Smooth muscle cell of trachea (primary cell): Measurements from ENCODE around the gene DOK1. TPM values are rescaled to one million over a fixed set of nuclear protein-coding genes. Genes with fewer than 3 reads are reported as not detected.

ENCODE experiments used
- total RNA-seq: library from RNA; depleted of rRNA; stranded (reverse); fragments of >200 nt; gene quantifications from 2 replicates; pipeline ENCODE4 v1.2.1, GENCODE V29; 2014

DOK1 gene
- 27.3 and 50.4 TPM in 2 replicates for total RNA-seq

GRCh38 chr2:74553892-74554819 is at the start of gene DOK1, which contains the start of gene LOXL3:
DOK1 (plus strand) TSS chr2:74554720; CDS start chr2:74554755, 35 bp downstream.
LOXL3 (minus strand) TSS chr2:74553942; CDS start chr2:74552634, 1,308 bp downstream.

GRCh38 chr2:74507145-74507925 is 47.2 kb upstream of the DOK1 start, which contains the start of gene PCGF1:
PCGF1 (minus strand) TSS chr2:74507695; CDS start chr2:74507668, 27 bp downstream.

GRCh38 chr2:74514368-74515270 is 39.9 kb upstream of the DOK1 start, which contains the start of gene TLX2:
TLX2 (plus strand) TSS chr2:74514450; CDS start chr2:74514807, 357 bp downstream.

GRCh38 chr2:74525717-74526648 is 28.5 kb upstream of the DOK1 start, which contains the start of gene DQX1:
DQX1 (minus strand) TSS chr2:74526231; CDS start chr2:74525729, 502 bp downstream.

GRCh38 chr2:74529357-74530238 is 24.9 kb upstream of the DOK1 start, which contains the start of the genes AUP1 and HTRA2:
AUP1 (minus strand) TSS chr2:74529706; CDS start chr2:74529629, 77 bp downstream.
HTRA2 (plus strand) TSS chr2:74529933; CDS start chr2:74530007, 74 bp downstream.

Other genes with a start within 250 kb of the DOK1 start
- gene SLC4A5, start 211.3 kb upstream of the DOK1 start, total RNA-seq = under 0.01 and 0.44 TPM in 2 replicates
- 200 and 311 TPM in 2 replicates for gene DCTN1, start 174.4 kb upstream of the DOK1 start, total RNA-seq
- gene C2orf81, start 133.1 kb upstream of the DOK1 start, total RNA-seq = 1.5 and 2.0 TPM in 2 replicates
- gene WDR54, start 133.0 kb upstream of the DOK1 start, total RNA-seq = 36.4 and 95.7 TPM in 2 replicates
- 22.3 and 24.0 TPM in 2 replicates for gene RTKN, start 112.8 kb upstream of the DOK1 start, total RNA-seq
- 14.1 and 16.0 TPM in 2 replicates for gene INO80B, start 99.6 kb upstream of the DOK1 start, total RNA-seq
- gene WBP1, start 96.3 kb upstream of the DOK1 start, total RNA-seq = 36.4 and 87.2 TPM in 2 replicates
- 62.1 and 68.0 TPM in 2 replicates for gene MOGS, start 89.3 kb upstream of the DOK1 start, total RNA-seq
- gene MRPL53, start 82.0 kb upstream of the DOK1 start, total RNA-seq = 47.3 and 48.0 TPM in 2 replicates
- gene CCDC142, start 71.7 kb upstream of the DOK1 start, total RNA-seq = 25.9 and 27.6 TPM in 2 replicates
- gene TTC31, start 71.6 kb upstream of the DOK1 start, total RNA-seq = 11.6 and 19.6 TPM in 2 replicates
- 3.1 and 6.3 TPM in 2 replicates for gene LBX2, start 55.1 kb upstream of the DOK1 start, total RNA-seq
- 21.2 and 25.5 TPM in 2 replicates for gene PCGF1, start 47.0 kb upstream of the DOK1 start, total RNA-seq
- gene TLX2, start 40.3 kb upstream of the DOK1 start, total RNA-seq = 0.58 and 0.83 TPM in 2 replicates
- gene DQX1, start 28.5 kb upstream of the DOK1 start, total RNA-seq = under 0.01 and 0.29 TPM in 2 replicates
- 57.6 and 90.3 TPM in 2 replicates for gene AUP1, start 25.0 kb upstream of the DOK1 start, total RNA-seq
- gene HTRA2, start 24.8 kb upstream of the DOK1 start, total RNA-seq = 38.1 and 50.4 TPM in 2 replicates
- gene LOXL3, start 778 bp upstream of the DOK1 start, total RNA-seq = 27.3 and 53.9 TPM in 2 replicates
- gene M1AP, start 93.6 kb downstream of the DOK1 start, total RNA-seq = not detected in 2 replicates
- 10.2 and 18.4 TPM in 2 replicates for gene SEMA4F, start 99.5 kb downstream of the DOK1 start, total RNA-seq